ENCODE measurements around the gene IGSF1.
"Not testable (repeated sequence)": the region's sequence is repeated elsewhere in the genome, so short reads cannot be mapped to it uniquely, and the experiment has no call there.

Gene IGSF1

GRCh38 chrX:131262200-131262599, 26.9 kb downstream of the IGSF1 start:
- in situ Hi-C loops (cut with HindIII; ENCODE audit: low pct_unique_long_range_greater_than_20kb, low sequenced_read_pairs) = no loop called here
- TF ChIP-seq JUND (IDR thresholded peaks at IDR 0.05; ENCODE audit: low read depth) = no peak
- DNase-seq (ENCODE audit: low read depth in 1 of 2, low spot score in 1 of 2) = no peak

- no peak for DNase-seq (ENCODE audit: low read depth in 1 of 2, low spot score in 1 of 2)
- no peak for TF ChIP-seq JUND (IDR thresholded peaks at IDR 0.05; ENCODE audit: low read depth)
- in situ Hi-C loops (cut with HindIII; ENCODE audit: low pct_unique_long_range_greater_than_20kb, low sequenced_read_pairs) = no loop called here
Observed at GRCh38 chrX:131257367-131257766, 31.7 kb downstream of the IGSF1 start.

- in situ Hi-C loops (cut with HindIII; ENCODE audit: low pct_unique_long_range_greater_than_20kb, low sequenced_read_pairs) = not testable (repeated sequence)
Observed at GRCh38 chrX:131250984-131251738, 37.9 kb downstream of the IGSF1 start.

GRCh38 chrX:131239057-131239456, 50.0 kb downstream of the IGSF1 start:
- no peak for DNase-seq (ENCODE audit: low read depth in 1 of 2, low spot score in 1 of 2)
- in situ Hi-C loops (cut with HindIII; ENCODE audit: low pct_unique_long_range_greater_than_20kb, low sequenced_read_pairs) = no loop called here
- no peak for TF ChIP-seq JUND (IDR thresholded peaks at IDR 0.05; ENCODE audit: low read depth)

More at GRCh38 chrX:131250984-131251738, 37.9 kb downstream of the IGSF1 start:
- not testable (repeated sequence) for DNase-seq (ENCODE audit: low read depth in 1 of 2, low spot score in 1 of 2)

- TF ChIP-seq JUND (IDR thresholded peaks at IDR 0.05; ENCODE audit: low read depth) = no peak
- in situ Hi-C loops (cut with HindIII; ENCODE audit: low pct_unique_long_range_greater_than_20kb, low sequenced_read_pairs) = no loop called here
- no peak for DNase-seq (ENCODE audit: low read depth in 1 of 2, low spot score in 1 of 2)
Observed at GRCh38 chrX:131237363-131237762, 51.7 kb downstream of the IGSF1 start.

GRCh38 chrX:131235768-131236545, 53.1 kb downstream of the IGSF1 start:
- no peak for DNase-seq (ENCODE audit: low read depth in 1 of 2, low spot score in 1 of 2)
- in situ Hi-C loops (cut with HindIII; ENCODE audit: low pct_unique_long_range_greater_than_20kb, low sequenced_read_pairs) = no loop called here
- no peak for TF ChIP-seq JUND (IDR thresholded peaks at IDR 0.05; ENCODE audit: low read depth)

- TF ChIP-seq JUND (IDR thresholded peaks at IDR 0.05; ENCODE audit: low read depth) = no peak
- no peak for DNase-seq (ENCODE audit: low read depth in 1 of 2, low spot score in 1 of 2)
- in situ Hi-C loops (cut with HindIII; ENCODE audit: low pct_unique_long_range_greater_than_20kb, low sequenced_read_pairs) = no loop called here
Observed at GRCh38 chrX:131227608-131228007, 61.5 kb downstream of the IGSF1 start.

- in situ Hi-C loops (cut with HindIII; ENCODE audit: low pct_unique_long_range_greater_than_20kb, low sequenced_read_pairs) = no loop called here
- no peak for DNase-seq (ENCODE audit: low read depth in 1 of 2, low spot score in 1 of 2)
- TF ChIP-seq JUND (IDR thresholded peaks at IDR 0.05; ENCODE audit: low read depth) = no peak
Observed at GRCh38 chrX:131226591-131226990, 62.5 kb downstream of the IGSF1 start.

- TF ChIP-seq JUND (IDR thresholded peaks at IDR 0.05; ENCODE audit: low read depth) = no peak
- no peak for DNase-seq (ENCODE audit: low read depth in 1 of 2, low spot score in 1 of 2)
- in situ Hi-C loops (cut with HindIII; ENCODE audit: low pct_unique_long_range_greater_than_20kb, low sequenced_read_pairs) = no loop called here
Observed at GRCh38 chrX:131225078-131225477, 64.0 kb downstream of the IGSF1 start.
